Kidney tubule cell (primary cell): Measurements from ENCODE around the gene SOX1.

Experiments
- DNase-seq: peaks from one replicate; pipeline ENCODE4 v3.0.0-alpha.2; 2018; ENCODE audit warnings: low spot score

Gene SOX1

GRCh38 chr13:112067116-112067741, at the start of gene SOX1:
Gene SOX1 (plus strand): TSS chr13:112067149. CDS start chr13:112067659, 510 bp downstream.
- no peak for DNase-seq

GRCh38 chr13:112024577-112024976, 42.4 kb upstream of the SOX1 start:
- no peak for DNase-seq

- no peak for DNase-seq
These were observed 39.7 kb upstream of the SOX1 start for GRCh38 chr13:112027250-112027649.

GRCh38 chr13:112028481-112028880, 38.5 kb upstream of the SOX1 start:
- no peak for DNase-seq

- DNase-seq: no peak
These were observed 37.8 kb upstream of the SOX1 start for GRCh38 chr13:112029143-112029542.

- DNase-seq: peak; percentile 61
These were observed 34.6 kb upstream of the SOX1 start for GRCh38 chr13:112032186-112032993.

GRCh38 chr13:112034231-112034630, 32.7 kb upstream of the SOX1 start:
- DNase-seq: no peak

GRCh38 chr13:112034846-112035245, 32.1 kb upstream of the SOX1 start:
- no peak for DNase-seq

- no peak for DNase-seq
These were observed 24.5 kb upstream of the SOX1 start for GRCh38 chr13:112042496-112042895.

- no peak for DNase-seq
These were observed 14.7 kb upstream of the SOX1 start for GRCh38 chr13:112052213-112052612.

- no peak for DNase-seq
These were observed 13.7 kb upstream of the SOX1 start for GRCh38 chr13:112053167-112053743.

- no peak for DNase-seq
These were observed 13.0 kb upstream of the SOX1 start for GRCh38 chr13:112053744-112054615.

- no peak for DNase-seq
These were observed 12.3 kb upstream of the SOX1 start for GRCh38 chr13:112054616-112055015.

- DNase-seq: no peak
These were observed 11.7 kb upstream of the SOX1 start for GRCh38 chr13:112055036-112055914.

- no peak for DNase-seq
These were observed 11.1 kb upstream of the SOX1 start for GRCh38 chr13:112055915-112056269.

- DNase-seq: no peak
These were observed 10.6 kb upstream of the SOX1 start for GRCh38 chr13:112056284-112056727.

- DNase-seq: no peak
These were observed 10.1 kb upstream of the SOX1 start for GRCh38 chr13:112056739-112057438.

- no peak for DNase-seq
These were observed 9.6 kb upstream of the SOX1 start for GRCh38 chr13:112057439-112057735.

GRCh38 chr13:112057736-112058518, 9.0 kb upstream of the SOX1 start:
- DNase-seq: no peak

GRCh38 chr13:112058519-112058873, 8.5 kb upstream of the SOX1 start:
- no peak for DNase-seq
